ENCODE results near the gene CD28.

The CD28 gene

GRCh38 chr2:203739351-203739750 is 32.9 kb downstream of the CD28 start:
- no peaks in the 10 kb centered on the region for H3K27me3 ChIP-seq (ENCODE audit: insufficient read depth, poor library complexity, severe bottlenecking)
- H3K27ac ChIP-seq (replicated peaks) = no peak overlapping the region
- TF ChIP-seq GABPA (IDR thresholded peaks at IDR 0.05; ENCODE audit: low read depth) (no peak), SPI1 (IDR thresholded peaks at IDR 0.05; ENCODE audit: borderline replicate concordance, low read depth) (no peak), POLR2AphosphoS5 (IDR thresholded peaks at IDR 0.05; ENCODE audit: low read depth) (no peak)
- TF ChIP-seq, protein P1, sequence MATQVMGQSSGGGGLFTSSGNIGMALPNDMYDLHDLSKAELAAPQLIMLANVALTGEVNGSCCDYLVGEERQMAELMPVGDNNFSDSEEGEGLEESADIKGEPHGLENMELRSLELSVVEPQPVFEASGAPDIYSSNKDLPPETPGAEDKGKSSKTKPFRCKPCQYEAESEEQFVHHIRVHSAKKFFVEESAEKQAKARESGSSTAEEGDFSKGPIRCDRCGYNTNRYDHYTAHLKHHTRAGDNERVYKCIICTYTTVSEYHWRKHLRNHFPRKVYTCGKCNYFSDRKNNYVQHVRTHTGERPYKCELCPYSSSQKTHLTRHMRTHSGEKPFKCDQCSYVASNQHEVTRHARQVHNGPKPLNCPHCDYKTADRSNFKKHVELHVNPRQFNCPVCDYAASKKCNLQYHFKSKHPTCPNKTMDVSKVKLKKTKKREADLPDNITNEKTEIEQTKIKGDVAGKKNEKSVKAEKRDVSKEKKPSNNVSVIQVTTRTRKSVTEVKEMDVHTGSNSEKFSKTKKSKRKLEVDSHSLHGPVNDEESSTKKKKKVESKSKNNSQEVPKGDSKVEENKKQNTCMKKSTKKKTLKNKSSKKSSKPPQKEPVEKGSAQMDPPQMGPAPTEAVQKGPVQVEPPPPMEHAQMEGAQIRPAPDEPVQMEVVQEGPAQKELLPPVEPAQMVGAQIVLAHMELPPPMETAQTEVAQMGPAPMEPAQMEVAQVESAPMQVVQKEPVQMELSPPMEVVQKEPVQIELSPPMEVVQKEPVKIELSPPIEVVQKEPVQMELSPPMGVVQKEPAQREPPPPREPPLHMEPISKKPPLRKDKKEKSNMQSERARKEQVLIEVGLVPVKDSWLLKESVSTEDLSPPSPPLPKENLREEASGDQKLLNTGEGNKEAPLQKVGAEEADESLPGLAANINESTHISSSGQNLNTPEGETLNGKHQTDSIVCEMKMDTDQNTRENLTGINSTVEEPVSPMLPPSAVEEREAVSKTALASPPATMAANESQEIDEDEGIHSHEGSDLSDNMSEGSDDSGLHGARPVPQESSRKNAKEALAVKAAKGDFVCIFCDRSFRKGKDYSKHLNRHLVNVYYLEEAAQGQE (IDR thresholded peaks at IDR 0.05; ENCODE audit: insufficient replicate concordance, low read depth) = no peak
- TF ChIP-seq, protein P2, sequence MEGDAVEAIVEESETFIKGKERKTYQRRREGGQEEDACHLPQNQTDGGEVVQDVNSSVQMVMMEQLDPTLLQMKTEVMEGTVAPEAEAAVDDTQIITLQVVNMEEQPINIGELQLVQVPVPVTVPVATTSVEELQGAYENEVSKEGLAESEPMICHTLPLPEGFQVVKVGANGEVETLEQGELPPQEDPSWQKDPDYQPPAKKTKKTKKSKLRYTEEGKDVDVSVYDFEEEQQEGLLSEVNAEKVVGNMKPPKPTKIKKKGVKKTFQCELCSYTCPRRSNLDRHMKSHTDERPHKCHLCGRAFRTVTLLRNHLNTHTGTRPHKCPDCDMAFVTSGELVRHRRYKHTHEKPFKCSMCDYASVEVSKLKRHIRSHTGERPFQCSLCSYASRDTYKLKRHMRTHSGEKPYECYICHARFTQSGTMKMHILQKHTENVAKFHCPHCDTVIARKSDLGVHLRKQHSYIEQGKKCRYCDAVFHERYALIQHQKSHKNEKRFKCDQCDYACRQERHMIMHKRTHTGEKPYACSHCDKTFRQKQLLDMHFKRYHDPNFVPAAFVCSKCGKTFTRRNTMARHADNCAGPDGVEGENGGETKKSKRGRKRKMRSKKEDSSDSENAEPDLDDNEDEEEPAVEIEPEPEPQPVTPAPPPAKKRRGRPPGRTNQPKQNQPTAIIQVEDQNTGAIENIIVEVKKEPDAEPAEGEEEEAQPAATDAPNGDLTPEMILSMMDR (IDR thresholded peaks at IDR 0.05; ENCODE audit: insufficient read depth, low read length) = no peak
- no peak for DNase-seq (ENCODE audit: low read depth in 1 of 2, low spot score in 1 of 2)
- no peak overlapping the region for H3K4me3 ChIP-seq (replicated peaks; ENCODE audit: insufficient read depth, low read length)

GRCh38 chr2:203740871-203741281 is 34.4 kb downstream of the CD28 start:
- TF ChIP-seq, protein P1 (IDR thresholded peaks at IDR 0.05; ENCODE audit: insufficient replicate concordance, low read depth) = no peak
- TF ChIP-seq SPI1 (IDR thresholded peaks at IDR 0.05; ENCODE audit: borderline replicate concordance, low read depth) = no peak
- TF ChIP-seq, protein P2 (IDR thresholded peaks at IDR 0.05; ENCODE audit: insufficient read depth, low read length) = no peak
- TF ChIP-seq GABPA (IDR thresholded peaks at IDR 0.05; ENCODE audit: low read depth) = no peak
- TF ChIP-seq POLR2AphosphoS5 (IDR thresholded peaks at IDR 0.05; ENCODE audit: low read depth) = no peak
- H3K4me3 ChIP-seq (replicated peaks; ENCODE audit: insufficient read depth, low read length) = no peak overlapping the region
- no peak overlapping the region for H3K27ac ChIP-seq (replicated peaks)
- no peak for DNase-seq (ENCODE audit: low read depth in 1 of 2, low spot score in 1 of 2)
- no peaks in the 10 kb centered on the region for H3K27me3 ChIP-seq (ENCODE audit: insufficient read depth, poor library complexity, severe bottlenecking)

DNA sequence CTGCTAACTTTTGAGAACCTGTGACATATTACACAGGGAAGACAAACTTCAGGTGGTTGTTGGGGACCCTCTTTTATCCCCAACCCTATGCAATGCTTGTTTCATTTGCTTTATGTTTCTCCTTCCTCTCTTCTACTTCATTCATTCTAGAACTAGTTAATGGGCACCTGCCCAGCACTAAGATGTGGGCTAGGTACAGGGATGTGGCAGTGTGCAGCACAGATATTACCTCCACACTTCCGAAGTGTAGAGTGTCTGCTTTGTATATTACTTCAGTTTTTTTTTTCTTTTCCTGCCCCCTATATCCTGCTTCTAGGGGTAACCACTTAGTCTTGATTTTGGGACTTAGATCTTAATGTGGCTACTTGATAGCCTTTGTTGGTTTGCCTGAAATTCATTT is 35.1 kb downstream of the CD28 start:
- no peak overlapping the region for H3K27ac ChIP-seq (replicated peaks)
- no peak for DNase-seq (ENCODE audit: low read depth in 1 of 2, low spot score in 1 of 2)
- TF ChIP-seq, protein P1 (IDR thresholded peaks at IDR 0.05; ENCODE audit: insufficient replicate concordance, low read depth) = no peak
- TF ChIP-seq, protein P2 (IDR thresholded peaks at IDR 0.05; ENCODE audit: insufficient read depth, low read length) = no peak
- no peak for TF ChIP-seq SPI1 (IDR thresholded peaks at IDR 0.05; ENCODE audit: borderline replicate concordance, low read depth)
- TF ChIP-seq GABPA (IDR thresholded peaks at IDR 0.05; ENCODE audit: low read depth) = no peak
- TF ChIP-seq POLR2AphosphoS5 (IDR thresholded peaks at IDR 0.05; ENCODE audit: low read depth) = no peak
- no peak overlapping the region for H3K4me3 ChIP-seq (replicated peaks; ENCODE audit: insufficient read depth, low read length)
- no peaks in the 10 kb centered on the region for H3K27me3 ChIP-seq (ENCODE audit: insufficient read depth, poor library complexity, severe bottlenecking)
